Measurements from ENCODE around the gene CFAP61. TPM values are rescaled to one million over a fixed set of nuclear protein-coding genes. Genes with fewer than 3 reads are reported as not detected.

The CFAP61 gene
- total RNA-seq, 4 donors from 2014 or later, result 0.19 to 1.4 (median 1.1) TPM

- TF ChIP-seq POLR2A (IDR thresholded peaks at IDR 0.05) (no peak), CTCF (IDR thresholded peaks at IDR 0.05) (no peak)
- H3K4me3 ChIP-seq (ENCODE audit: low read depth, poor library complexity, severe bottlenecking), result no peak overlapping the region
- no peak for DNase-seq (ENCODE audit: low spot score in 2 of 2)
- intact Hi-C loops (cut with DNase I; ENCODE audit: low total_unique reads), result no loop called here
- WGBS, 2 donors, result 82 to 95% methylated on average over 2 of the region's 2 CpGs
These were observed 279.5 kb downstream of the CFAP61 start for GRCh38 chr20:20331817-20332216.

DNA sequence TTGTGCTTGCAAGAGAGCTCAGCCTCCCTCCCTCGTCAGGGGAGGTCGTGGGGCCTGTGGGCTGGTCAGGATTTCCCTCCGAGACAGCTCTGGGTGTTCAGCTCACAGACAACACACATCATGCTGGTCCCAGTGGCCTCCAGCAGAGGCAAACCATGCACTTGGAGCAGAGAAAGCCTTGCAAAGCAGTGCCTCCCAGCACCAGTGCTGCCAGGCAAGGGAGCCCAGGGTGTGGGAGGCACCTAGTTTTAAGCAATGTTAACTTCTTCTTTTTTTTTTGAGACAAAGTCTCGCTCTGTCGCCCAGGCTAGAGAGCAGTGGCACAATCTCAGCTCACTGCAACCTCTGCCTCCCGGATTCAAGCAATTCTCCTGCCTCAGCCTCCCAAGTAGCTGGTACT lies 281.5 kb downstream of the CFAP61 start:
- H3K4me3 ChIP-seq (ENCODE audit: low read depth, poor library complexity, severe bottlenecking), result no peak overlapping the region
- intact Hi-C loops (cut with DNase I; ENCODE audit: low total_unique reads), result no loop called here
- no peak for TF ChIP-seq POLR2A (IDR thresholded peaks at IDR 0.05)
- no peak for TF ChIP-seq CTCF (IDR thresholded peaks at IDR 0.05)
- peak in 1 of 2 donors; percentile 74 for DNase-seq (ENCODE audit: low spot score in 2 of 2)
- 78 to 88% methylated on average over 6 of the region's 6 CpGs for WGBS, 2 donors

GRCh38 chr20:20334489-20334888 lies 282.2 kb downstream of the CFAP61 start:
- no peak for DNase-seq (ENCODE audit: low spot score in 2 of 2)
- WGBS, 2 donors, result 32 to 34% methylated on average over 5 of the region's 5 CpGs
- no peak for TF ChIP-seq POLR2A (IDR thresholded peaks at IDR 0.05)
- TF ChIP-seq CTCF (IDR thresholded peaks at IDR 0.05), result no peak
- no peak overlapping the region for H3K4me3 ChIP-seq (ENCODE audit: low read depth, poor library complexity, severe bottlenecking)
- intact Hi-C loops (cut with DNase I; ENCODE audit: low total_unique reads), result no loop called here

GRCh38 chr20:20338133-20338730 lies 285.9 kb downstream of the CFAP61 start:
- DNase-seq (ENCODE audit: low spot score in 2 of 2), result no peak
- 90% methylated on average over 14 of the region's 14 CpGs for WGBS, 2 donors
- intact Hi-C loops (cut with DNase I; ENCODE audit: low total_unique reads), result no loop called here
- TF ChIP-seq POLR2A (IDR thresholded peaks at IDR 0.05) (no peak), CTCF (IDR thresholded peaks at IDR 0.05) (no peak)
- H3K4me3 ChIP-seq (ENCODE audit: low read depth, poor library complexity, severe bottlenecking), result no peak overlapping the region

DNA sequence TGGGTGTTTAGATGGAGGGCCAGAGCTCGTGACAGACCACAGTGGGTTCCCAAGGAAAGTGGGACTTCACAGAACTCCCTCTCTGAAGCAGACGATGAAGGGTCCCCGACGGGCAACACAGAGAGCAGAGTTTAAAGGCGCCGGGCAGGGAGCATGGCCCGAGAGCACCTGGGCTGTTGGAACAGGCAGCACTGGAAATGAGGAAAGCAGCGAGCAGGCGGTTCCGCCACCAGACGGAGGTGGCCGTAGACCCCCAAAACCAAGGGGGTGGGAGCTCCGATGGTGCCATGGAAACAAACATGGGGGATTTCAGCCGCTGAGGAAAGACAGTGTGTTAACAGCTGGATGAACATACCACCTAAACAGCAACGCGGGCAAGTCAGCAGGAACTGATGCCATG lies 288.1 kb downstream of the CFAP61 start:
- intact Hi-C loops (cut with DNase I; ENCODE audit: low total_unique reads), result no loop called here
- DNase-seq (ENCODE audit: low spot score in 2 of 2), result no peak
- H3K4me3 ChIP-seq (ENCODE audit: low read depth, poor library complexity, severe bottlenecking), result no peak overlapping the region
- no peak for TF ChIP-seq POLR2A (IDR thresholded peaks at IDR 0.05)
- TF ChIP-seq CTCF (IDR thresholded peaks at IDR 0.05), result no peak
- WGBS, 2 donors, result 90 to 94% methylated on average over 16 of the region's 16 CpGs

DNA sequence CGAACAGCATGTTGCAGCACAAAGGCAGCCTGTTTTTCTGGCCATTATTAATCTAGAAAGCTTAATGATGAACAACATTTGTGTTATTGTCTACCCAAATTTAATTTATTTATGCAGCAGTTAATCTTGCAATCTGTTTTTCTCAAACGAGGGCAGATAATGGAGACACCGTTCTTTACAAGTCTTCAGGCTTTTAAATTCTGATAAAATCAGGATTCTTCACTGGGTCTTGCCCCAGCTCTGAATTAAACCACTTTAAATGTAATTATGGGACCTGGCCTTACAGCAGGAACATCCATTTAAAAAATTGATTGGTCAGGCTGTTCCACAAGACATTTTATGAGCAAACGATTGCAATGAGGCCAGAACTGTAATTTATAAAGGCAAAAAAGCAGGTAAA lies 289.0 kb downstream of the CFAP61 start:
- no peak for TF ChIP-seq CTCF (IDR thresholded peaks at IDR 0.05)
- TF ChIP-seq POLR2A (IDR thresholded peaks at IDR 0.05), result no peak
- intact Hi-C loops (cut with DNase I; ENCODE audit: low total_unique reads), result no loop called here
- 48 to 50% methylated on average over 4 of the region's 4 CpGs for WGBS, 2 donors
- no peak overlapping the region for H3K4me3 ChIP-seq (ENCODE audit: low read depth, poor library complexity, severe bottlenecking)
- DNase-seq (ENCODE audit: low spot score in 2 of 2), result no peak
